Stomach (tissue), 4 donors: ENCODE measurements around the gene PLCG2.

Experiments
- POLR2A ChIP-seq, 4 donors: fragments of 450-650 bp; IDR thresholded peaks; one replicate each; pipeline ENCODE4 v1.6.1; 2016; ENCODE audit warnings: antibody characterized with exemption in 4 of 4, control low read depth in 2 of 4, mild to moderate bottlenecking in 1 of 4, moderate library complexity in 1 of 4
- POLR2AphosphoS5 ChIP-seq, 3 donors: sonication (generic); formaldehyde crosslinking; IDR thresholded peaks; one replicate each; pipeline ENCODE4 v1.6.1; 2016; ENCODE audit warnings: antibody characterized with exemption in 3 of 3
- TF ChIP-seq, protein P1 (sequence below), 7 experiments: fragments of 450-650 bp in 4 of 7; fragments of 200-600 bp in 3 of 7; sonication (generic) in 3 of 7; IDR thresholded peaks; one replicate each; pipeline ENCODE4 v1.5.1; 2016 to 2019; ENCODE audit warnings: antibody characterized with exemption in 7 of 7, control low read depth in 2 of 7, mild to moderate bottlenecking in 1 of 7

DNA sequence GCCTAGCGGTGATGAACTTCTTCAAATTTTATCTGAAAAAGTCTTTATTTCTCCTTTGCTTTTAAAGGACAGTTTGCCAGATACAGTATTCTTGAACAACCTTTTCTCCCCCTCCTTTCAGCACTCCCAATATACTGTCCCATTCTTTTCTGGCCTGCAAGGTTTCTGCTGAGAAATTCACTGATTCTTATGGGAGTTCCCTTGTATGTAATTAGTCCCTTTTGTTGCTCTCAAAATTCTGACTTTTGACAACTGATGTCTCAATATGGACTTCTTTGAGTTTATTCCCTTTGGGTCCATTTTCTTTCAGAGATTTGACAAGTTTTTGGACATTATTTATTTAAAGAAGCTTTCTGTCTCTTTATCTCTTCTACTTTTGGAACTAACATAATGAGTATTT, 192.8 kb downstream of the PLCG2 start:
- TF ChIP-seq, protein P1, sequence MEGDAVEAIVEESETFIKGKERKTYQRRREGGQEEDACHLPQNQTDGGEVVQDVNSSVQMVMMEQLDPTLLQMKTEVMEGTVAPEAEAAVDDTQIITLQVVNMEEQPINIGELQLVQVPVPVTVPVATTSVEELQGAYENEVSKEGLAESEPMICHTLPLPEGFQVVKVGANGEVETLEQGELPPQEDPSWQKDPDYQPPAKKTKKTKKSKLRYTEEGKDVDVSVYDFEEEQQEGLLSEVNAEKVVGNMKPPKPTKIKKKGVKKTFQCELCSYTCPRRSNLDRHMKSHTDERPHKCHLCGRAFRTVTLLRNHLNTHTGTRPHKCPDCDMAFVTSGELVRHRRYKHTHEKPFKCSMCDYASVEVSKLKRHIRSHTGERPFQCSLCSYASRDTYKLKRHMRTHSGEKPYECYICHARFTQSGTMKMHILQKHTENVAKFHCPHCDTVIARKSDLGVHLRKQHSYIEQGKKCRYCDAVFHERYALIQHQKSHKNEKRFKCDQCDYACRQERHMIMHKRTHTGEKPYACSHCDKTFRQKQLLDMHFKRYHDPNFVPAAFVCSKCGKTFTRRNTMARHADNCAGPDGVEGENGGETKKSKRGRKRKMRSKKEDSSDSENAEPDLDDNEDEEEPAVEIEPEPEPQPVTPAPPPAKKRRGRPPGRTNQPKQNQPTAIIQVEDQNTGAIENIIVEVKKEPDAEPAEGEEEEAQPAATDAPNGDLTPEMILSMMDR (IDR thresholded peaks at IDR 0.05), result no peak
- TF ChIP-seq POLR2AphosphoS5 (IDR thresholded peaks at IDR 0.05) (no peak), POLR2A (IDR thresholded peaks at IDR 0.05) (no peak)
